BJ (cell line): ENCODE data around the gene SORCS2. TPM values are rescaled to one million over a fixed set of nuclear protein-coding genes. Genes with fewer than 3 reads are reported as not detected.

ENCODE experiments used
- CTCF ChIA-PET: fragments of 350-600 bp; formaldehyde crosslinking; extraction: SDS; loops from one replicate; lab custom pipeline; 2021; ENCODE audit warnings: antibody characterized with exemption, inconsistent platforms; lab: Yijun Ruan, JAX
- POLR2A ChIA-PET: fragments of 300-600 bp; sonication (Branson Sonifier 250); formaldehyde crosslinking; extraction: SDS; loops from one replicate; lab custom pipeline; 2021; ENCODE audit warnings: antibody characterized with exemption; lab: Charles Lee
- DNase-seq: peaks from one replicate; pipeline ENCODE4 v3.0.0-alpha.2; 2011; ENCODE audit warnings: low read depth
- H3K27me3 ChIP-seq: 2 replicates; pipeline ENCODE4 v1.6.0; 2011; ENCODE audit warnings: low read length; ENCODE audit not compliant: control insufficient read depth, insufficient read depth
- H3K36me3 ChIP-seq: 2 replicates; pipeline ENCODE4 v1.5.1; 2011; ENCODE audit warnings: low read length; ENCODE audit not compliant: control insufficient read depth, insufficient read depth
- H3K4me3 ChIP-seq: 2 replicates; pipeline ENCODE4 v1.5.1; 2011; ENCODE audit warnings: low read depth, mild to moderate bottlenecking, control low read depth, low read length
- polyA plus RNA-seq: library from polyadenylated mRNA; depleted of rRNA; stranded (reverse); fragments of >200 nt; gene quantifications from 2 replicates; pipeline ENCODE4 v1.2.3, GENCODE V29; 2011
- TF ChIP-seq, protein P1 (sequence below): IDR thresholded peaks from 2 replicates; pipeline ENCODE4 v1.5.1; 2011; ENCODE audit warnings: low read depth, mild to moderate bottlenecking, control low read depth, inconsistent platforms, low read length, moderate library complexity; ENCODE audit not compliant: insufficient read depth

Gene SORCS2
- polyA plus RNA-seq, 1 experiment: 0.63 TPM

GRCh38 chr4:7392438-7393421, 200.4 kb downstream of the SORCS2 start:
- DNase-seq: no peak
- TF ChIP-seq, protein P1, sequence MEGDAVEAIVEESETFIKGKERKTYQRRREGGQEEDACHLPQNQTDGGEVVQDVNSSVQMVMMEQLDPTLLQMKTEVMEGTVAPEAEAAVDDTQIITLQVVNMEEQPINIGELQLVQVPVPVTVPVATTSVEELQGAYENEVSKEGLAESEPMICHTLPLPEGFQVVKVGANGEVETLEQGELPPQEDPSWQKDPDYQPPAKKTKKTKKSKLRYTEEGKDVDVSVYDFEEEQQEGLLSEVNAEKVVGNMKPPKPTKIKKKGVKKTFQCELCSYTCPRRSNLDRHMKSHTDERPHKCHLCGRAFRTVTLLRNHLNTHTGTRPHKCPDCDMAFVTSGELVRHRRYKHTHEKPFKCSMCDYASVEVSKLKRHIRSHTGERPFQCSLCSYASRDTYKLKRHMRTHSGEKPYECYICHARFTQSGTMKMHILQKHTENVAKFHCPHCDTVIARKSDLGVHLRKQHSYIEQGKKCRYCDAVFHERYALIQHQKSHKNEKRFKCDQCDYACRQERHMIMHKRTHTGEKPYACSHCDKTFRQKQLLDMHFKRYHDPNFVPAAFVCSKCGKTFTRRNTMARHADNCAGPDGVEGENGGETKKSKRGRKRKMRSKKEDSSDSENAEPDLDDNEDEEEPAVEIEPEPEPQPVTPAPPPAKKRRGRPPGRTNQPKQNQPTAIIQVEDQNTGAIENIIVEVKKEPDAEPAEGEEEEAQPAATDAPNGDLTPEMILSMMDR: peak; percentile 38
- Histone ChIP-seq H3K4me3 (no peak overlapping the region), H3K27me3 (peaks cover 5% of the 10 kb centered on the region), H3K36me3 (no peaks in the 10 kb centered on the region)
- ChIA-PET POLR2A (no interaction called here), CTCF (interaction anchor here (1.1 to 1.7 kb wide), 5 partner anchors 12 to 327 kb away, joined by 3 to 6 read pairs (median 3); partner anchors contain the start of gene SORCS2)

GRCh38 chr4:7393601-7394575, 201.6 kb downstream of the SORCS2 start:
- POLR2A ChIA-PET: no interaction called here
- Histone ChIP-seq H3K27me3 (peaks cover 7% of the 10 kb centered on the region), H3K4me3 (no peak overlapping the region), H3K36me3 (no peaks in the 10 kb centered on the region)
- no peak for DNase-seq
- TF ChIP-seq, protein P1: no peak
- CTCF ChIA-PET: interaction anchor here (0.9 to 1.7 kb wide), 5 partner anchors 18 to 326 kb away, joined by 3 to 6 read pairs (median 3); partner anchors contain the start of gene SORCS2

GRCh38 chr4:7394681-7395451, 202.5 kb downstream of the SORCS2 start:
- Histone ChIP-seq H3K27me3 (peaks cover 7% of the 10 kb centered on the region), H3K4me3 (no peak overlapping the region), H3K36me3 (no peaks in the 10 kb centered on the region)
- CTCF ChIA-PET: no interaction called here
- DNase-seq: no peak
- POLR2A ChIA-PET: interaction anchor here (0.6 kb wide), 1 partner anchor 127 kb away, joined by 4 read pairs; no protein-coding TSS in a partner anchor
- TF ChIP-seq, protein P1: no peak

- ChIA-PET POLR2A (interaction anchor here (0.6 kb wide), 1 partner anchor 127 kb away, joined by 4 read pairs; no protein-coding TSS in a partner anchor), CTCF (no interaction called here)
- no peaks in the 10 kb centered on the region for H3K36me3 ChIP-seq
- H3K4me3 ChIP-seq: no peak overlapping the region
- TF ChIP-seq, protein P1: no peak
- H3K27me3 ChIP-seq: peaks cover 7% of the 10 kb centered on the region
- DNase-seq: no peak
Observed at GRCh38 chr4:7395645-7396044, 203.3 kb downstream of the SORCS2 start.
